Measurements from ENCODE around the gene HMGA1.
"Not testable (repeated sequence)": the region's sequence is repeated elsewhere in the genome, so short reads cannot be mapped to it uniquely, and the experiment has no call there.

Gene HMGA1

GRCh38 chr6:34263484-34263883 lies 26.8 kb downstream of the HMGA1 start:
- DNase-seq: not testable (repeated sequence)

- DNase-seq: no peak
These were observed 31.1 kb downstream of the HMGA1 start for GRCh38 chr6:34267746-34268145.

- DNase-seq: not testable (repeated sequence)
These were observed 32.5 kb downstream of the HMGA1 start for GRCh38 chr6:34269132-34269531.

GRCh38 chr6:34269658-34270341 lies 33.1 kb downstream of the HMGA1 start:
- not testable (repeated sequence) for DNase-seq

- no peak for DNase-seq
These were observed 35.6 kb downstream of the HMGA1 start for GRCh38 chr6:34272013-34272926.

GRCh38 chr6:34273242-34273805 lies 36.7 kb downstream of the HMGA1 start:
- DNase-seq: no peak

GRCh38 chr6:34274129-34274528 lies 37.5 kb downstream of the HMGA1 start:
- DNase-seq: no peak

GRCh38 chr6:34275128-34275804 lies 38.6 kb downstream of the HMGA1 start:
- DNase-seq: peak in 1 of 2 experiments; percentile 62

GRCh38 chr6:34276191-34276590 lies 39.5 kb downstream of the HMGA1 start:
- no peak for DNase-seq

GRCh38 chr6:34276881-34277762 lies 40.4 kb downstream of the HMGA1 start:
- peak; percentile 70 to 75 for DNase-seq

GRCh38 chr6:34277763-34278112 lies 41.1 kb downstream of the HMGA1 start:
- no peak for DNase-seq

- DNase-seq: no peak
These were observed 42.2 kb downstream of the HMGA1 start for GRCh38 chr6:34278833-34279232.

GRCh38 chr6:34280216-34280615 lies 43.5 kb downstream of the HMGA1 start:
- no peak for DNase-seq

GRCh38 chr6:34281702-34282334 lies 45.1 kb downstream of the HMGA1 start:
- no peak for DNase-seq

GRCh38 chr6:34284563-34285447 lies 48.1 kb downstream of the HMGA1 start:
- peak; percentile 78 to 91 for DNase-seq

GRCh38 chr6:34285448-34286164 lies 48.9 kb downstream of the HMGA1 start:
- DNase-seq: no peak

GRCh38 chr6:34288581-34288980 lies 51.9 kb downstream of the HMGA1 start:
- DNase-seq: no peak

- DNase-seq: no peak
These were observed 52.5 kb downstream of the HMGA1 start for GRCh38 chr6:34289137-34289536.

- DNase-seq: no peak
These were observed 56.3 kb downstream of the HMGA1 start for GRCh38 chr6:34292954-34293353.

- no peak for DNase-seq
These were observed 59.0 kb downstream of the HMGA1 start for GRCh38 chr6:34295721-34296120.

All from NCI-H524 (cell line).